GM12892 (cell line): ENCODE results near the gene JAZF1.

Source experiments
- DNase-seq: peaks from one replicate; pipeline ENCODE4 v3.0.0; 2011; ENCODE audit not compliant: insufficient read length
- FAIRE-seq: peaks from 2 replicates; lab custom pipeline; 2011; peaks lifted over from hg19 to GRCh38; lab: Jason Lieb, UNC
- POLR2A ChIP-seq: IDR thresholded peaks from 2 replicates; pipeline ENCODE4 v1.6.1; 2011; ENCODE audit warnings: low read depth, low read length, control low read depth
- POLR2AphosphoS5 ChIP-seq: IDR thresholded peaks from 2 replicates; pipeline ENCODE4 v1.6.1; 2011; ENCODE audit warnings: low read depth, low read length, control low read depth
- TAF1 ChIP-seq: IDR thresholded peaks from 2 replicates; pipeline ENCODE4 v1.6.1; 2011; ENCODE audit warnings: low read depth, mild to moderate bottlenecking, control low read depth, low read length, borderline replicate concordance

Gene JAZF1

DNA sequence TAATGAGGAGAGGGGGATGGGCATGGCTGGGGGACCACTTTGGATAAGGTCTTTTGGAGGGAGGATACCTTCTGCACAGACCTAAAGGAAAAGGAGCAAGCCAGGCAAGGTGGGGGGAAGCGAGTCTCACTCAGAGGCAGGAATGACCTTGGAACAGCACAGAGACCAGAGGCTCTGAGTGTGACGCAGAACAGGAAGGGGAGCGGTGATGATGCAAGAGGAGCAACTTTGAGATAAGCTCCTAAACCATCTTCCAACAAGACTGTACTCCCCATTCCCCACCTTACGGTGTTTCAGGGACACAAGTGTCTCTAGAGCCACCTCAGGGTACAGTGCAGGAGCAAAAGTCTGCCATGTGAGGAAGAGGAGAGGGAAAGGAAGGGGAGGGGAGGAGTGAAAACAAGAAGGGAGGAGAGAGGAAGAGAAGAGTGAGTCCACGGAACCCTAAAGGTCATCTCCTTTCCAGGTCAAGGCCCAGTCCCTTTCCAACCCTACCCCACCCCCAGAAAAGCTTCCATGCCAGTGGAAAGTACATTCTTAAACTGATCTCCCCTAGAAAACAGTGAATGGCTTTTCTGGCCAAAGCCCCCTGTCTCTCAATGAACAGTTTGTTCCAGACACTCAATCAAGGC is 54.1 kb downstream of the JAZF1 start:
- no peak for DNase-seq
- no peak for FAIRE-seq
- TF ChIP-seq POLR2A (no peak), POLR2AphosphoS5 (no peak), TAF1 (no peak)

DNA sequence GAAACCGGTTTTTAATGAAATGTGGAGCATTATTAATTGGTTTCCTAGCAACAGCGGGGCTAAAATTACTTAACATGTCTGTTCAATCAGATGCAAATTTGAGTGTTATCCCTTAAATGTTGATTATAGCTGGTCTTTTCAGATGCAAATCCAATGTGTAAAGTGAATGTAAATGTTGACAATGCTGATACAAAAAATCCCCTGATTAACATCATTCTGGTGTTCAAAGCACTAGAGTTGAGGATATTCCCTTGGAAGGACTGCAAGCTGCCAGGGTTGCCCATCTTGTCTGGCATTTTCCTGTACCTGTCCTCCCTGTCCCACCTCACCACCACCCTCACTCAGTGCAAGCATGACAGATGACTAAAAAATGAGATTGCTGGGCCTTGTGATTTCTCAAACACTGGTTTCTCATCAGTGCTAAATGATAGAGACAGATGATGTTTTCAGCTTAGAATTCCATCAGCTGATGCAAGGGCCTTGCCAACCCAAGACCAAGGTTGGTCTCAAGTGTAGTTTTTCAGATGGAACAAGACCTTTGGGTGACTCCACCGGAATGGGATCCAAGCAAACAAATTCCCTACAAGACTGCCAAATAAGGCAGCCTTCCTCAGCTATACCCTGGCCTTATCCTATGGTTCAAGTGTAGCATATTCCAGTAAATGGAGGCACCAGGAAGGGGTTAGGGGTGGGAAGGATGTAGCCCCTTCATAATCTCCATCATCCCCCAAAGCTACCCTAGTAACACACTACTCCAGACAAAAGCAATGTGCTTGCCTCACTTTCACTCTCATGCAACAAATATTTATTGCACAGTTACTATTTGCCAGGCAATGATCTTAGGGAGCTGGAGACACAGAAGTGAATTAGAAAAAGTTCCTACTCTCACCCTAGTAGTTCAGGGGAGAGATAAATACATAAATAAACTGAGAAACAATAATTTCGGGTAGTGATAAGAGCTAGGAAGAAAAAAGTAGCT is 54.9 kb downstream of the JAZF1 start:
- DNase-seq (no peak), FAIRE-seq (no peak)
- TF ChIP-seq POLR2A: no peak
- no peak for TF ChIP-seq TAF1
- TF ChIP-seq POLR2AphosphoS5: no peak

DNA sequence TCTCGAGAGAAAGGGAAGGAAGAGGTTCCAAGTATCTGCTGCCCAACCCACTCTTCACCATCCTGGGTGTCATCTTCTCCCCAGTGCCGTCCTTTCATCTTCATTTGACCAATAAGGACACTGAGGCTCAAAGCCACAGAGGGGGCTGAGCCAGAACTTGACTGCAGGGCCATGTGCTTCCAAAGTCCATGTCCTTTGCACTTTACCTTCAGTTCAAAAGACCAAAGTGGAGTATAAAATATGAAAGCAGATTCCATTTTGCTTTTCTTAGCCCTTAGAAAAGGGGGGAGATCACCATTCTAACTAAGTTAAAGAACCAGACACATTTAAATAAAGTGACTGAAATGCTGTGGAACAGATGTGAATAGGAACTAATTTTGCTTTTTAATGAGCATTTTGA is 56.2 kb downstream of the JAZF1 start:
- DNase-seq: no peak
- no peak for FAIRE-seq
- no peak for TF ChIP-seq POLR2A
- TF ChIP-seq POLR2AphosphoS5: no peak
- TF ChIP-seq TAF1: no peak

DNA sequence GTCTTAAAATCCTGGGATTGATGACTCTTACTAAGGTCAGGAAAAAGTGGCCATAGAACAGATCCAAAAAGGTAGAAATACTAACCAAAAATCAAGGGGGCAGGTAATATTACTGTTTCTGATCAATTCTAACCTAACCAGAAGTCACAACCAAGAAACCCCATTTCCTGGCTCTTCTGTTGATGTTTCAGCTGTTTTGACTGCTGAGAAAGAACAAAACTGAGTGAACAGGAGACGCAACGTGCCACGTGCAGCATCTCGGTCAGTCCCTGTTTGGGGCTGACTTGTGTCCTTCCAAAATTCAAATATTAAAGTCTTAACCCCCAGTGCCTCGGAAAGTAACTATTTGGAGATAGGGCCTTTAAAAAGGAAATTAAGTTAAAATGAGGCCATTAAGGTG is 56.8 kb downstream of the JAZF1 start:
- FAIRE-seq (no peak), DNase-seq (no peak)
- TF ChIP-seq POLR2A (no peak), TAF1 (no peak), POLR2AphosphoS5 (no peak)

DNA sequence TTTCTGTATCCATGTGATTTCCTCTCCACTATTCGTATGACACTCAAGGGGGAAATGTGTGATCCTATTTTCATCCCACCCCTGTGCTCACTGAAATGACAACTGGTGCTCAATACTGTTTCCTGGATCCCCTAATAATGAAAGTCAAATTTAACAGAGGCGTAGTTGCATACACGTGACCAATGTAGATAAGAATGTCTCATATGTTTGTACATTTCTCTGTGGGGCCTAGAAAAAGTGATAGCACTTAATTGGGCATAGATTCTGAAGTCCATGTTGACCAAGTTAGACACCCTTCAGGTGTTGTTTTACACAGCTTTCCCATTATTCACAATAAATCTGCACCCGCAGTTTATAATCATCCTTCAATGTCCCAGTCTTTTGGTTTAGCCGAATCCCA is 59.1 kb downstream of the JAZF1 start:
- no peak for TF ChIP-seq TAF1
- TF ChIP-seq POLR2A: no peak
- TF ChIP-seq POLR2AphosphoS5: no peak
- FAIRE-seq: no peak
- DNase-seq: no peak

DNA sequence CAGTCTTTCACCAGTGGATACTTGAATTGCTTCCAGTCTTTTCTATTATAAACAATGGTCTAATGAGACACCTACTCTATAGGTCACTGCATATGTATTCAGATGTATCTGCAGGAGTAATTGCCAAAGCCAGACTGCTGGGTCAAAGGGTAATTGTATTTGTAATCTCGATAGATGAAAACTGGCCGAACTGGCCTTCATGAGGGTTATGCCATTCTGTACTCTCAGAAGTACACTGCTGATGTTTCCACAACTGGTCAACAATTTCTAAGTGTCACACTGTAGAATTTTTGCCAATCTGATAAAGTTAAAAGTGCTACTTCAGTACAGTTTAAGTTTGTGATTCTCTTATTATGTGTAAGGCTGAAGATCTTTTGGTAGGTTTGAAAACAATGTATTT is 64.6 kb downstream of the JAZF1 start:
- DNase-seq (no peak), FAIRE-seq (no peak)
- TF ChIP-seq POLR2AphosphoS5 (no peak), POLR2A (no peak), TAF1 (no peak)

DNA sequence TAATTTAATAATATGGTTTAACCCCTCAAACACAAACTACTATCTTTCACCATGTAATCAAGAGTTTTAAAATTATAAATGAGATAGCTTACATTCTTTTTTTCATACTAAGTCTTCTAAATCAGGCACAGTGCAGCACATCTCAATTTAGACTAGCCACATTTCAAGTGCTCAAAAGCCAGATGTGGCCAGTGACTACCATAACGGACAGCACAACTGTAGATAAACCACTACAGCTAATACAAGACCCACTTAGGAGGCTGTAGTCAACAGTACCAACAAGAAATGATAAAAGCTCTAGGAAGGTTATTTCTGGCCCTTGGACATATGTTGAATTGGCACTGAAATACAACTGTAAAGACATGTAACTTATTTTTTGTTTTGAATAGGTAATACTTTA is 65.3 kb downstream of the JAZF1 start:
- DNase-seq (no peak), FAIRE-seq (no peak)
- TF ChIP-seq POLR2A: no peak
- TF ChIP-seq TAF1: no peak
- no peak for TF ChIP-seq POLR2AphosphoS5

DNA sequence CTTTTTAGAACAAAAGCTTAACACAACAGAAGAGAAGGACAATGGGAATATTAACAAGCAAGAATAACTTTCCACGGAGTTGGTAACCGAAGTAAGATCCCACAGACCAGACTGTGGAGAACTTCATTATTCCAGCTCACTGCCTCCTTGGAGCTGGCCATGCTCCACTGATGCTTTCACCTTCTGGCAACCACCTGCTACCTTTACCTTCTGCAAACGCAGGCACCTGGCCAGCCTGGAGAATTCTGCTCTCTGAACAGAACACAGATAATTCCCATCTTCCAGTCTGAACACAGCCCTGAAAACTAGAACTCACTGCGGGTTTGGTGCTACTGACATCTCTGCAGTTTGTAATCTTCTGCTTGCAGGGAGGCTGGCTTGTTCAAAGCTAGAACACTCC is 66.5 kb downstream of the JAZF1 start:
- TF ChIP-seq TAF1 (no peak), POLR2AphosphoS5 (no peak), POLR2A (no peak)
- DNase-seq: no peak
- no peak for FAIRE-seq

DNA sequence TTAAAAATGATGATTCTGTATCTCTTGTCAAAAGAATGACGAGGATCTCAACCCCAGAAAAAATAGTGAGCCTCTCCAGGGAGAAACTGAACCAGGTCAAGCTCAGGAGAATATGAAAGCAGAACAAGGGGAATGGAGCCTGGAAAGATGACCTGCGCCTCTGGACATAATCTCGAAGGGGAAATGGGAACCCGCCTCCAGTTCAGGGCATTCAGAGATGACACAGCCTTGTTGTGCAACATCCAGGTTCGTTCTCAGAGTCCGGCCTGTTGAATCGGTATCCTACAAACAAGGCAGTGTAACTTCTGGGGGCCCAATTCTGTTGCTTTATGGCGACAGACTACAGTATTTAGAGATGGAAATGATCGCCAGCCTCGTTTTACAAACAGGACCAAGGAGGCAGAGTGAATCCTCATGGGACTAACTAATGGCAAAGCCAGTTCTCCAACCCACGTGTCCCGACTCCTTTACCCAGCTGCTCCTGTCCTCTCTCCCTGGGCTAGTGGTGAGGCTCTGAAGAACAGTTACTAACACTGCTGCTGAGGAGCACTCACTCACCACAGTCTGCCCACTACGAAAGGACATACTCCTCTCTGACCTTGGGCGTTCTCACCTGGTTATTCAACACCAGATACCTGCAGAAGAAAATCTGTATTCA is 67.6 kb downstream of the JAZF1 start:
- FAIRE-seq: no peak
- TF ChIP-seq POLR2AphosphoS5 (no peak), POLR2A (no peak), TAF1 (no peak)
- no peak for DNase-seq

DNA sequence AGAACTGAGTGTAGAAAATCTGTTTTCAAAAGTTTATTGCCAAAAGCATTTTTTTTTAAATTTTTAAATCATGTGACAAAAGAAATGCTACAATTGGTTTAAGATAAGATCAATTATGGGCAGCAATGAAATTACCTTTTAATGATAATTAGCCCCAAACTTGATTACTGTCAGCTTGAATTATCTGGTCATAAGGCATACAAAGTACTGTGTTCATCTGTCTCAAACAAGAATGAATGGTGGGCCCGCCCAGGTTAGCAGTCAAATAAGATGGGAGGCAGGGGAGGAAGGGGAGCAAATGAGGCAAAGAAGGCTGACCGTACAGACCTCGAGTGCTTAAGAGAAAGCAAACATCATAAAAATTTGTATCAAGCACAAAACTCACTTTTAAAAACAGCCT is 68.1 kb downstream of the JAZF1 start:
- FAIRE-seq: no peak
- DNase-seq: no peak
- TF ChIP-seq POLR2AphosphoS5 (no peak), POLR2A (no peak), TAF1 (no peak)

DNA sequence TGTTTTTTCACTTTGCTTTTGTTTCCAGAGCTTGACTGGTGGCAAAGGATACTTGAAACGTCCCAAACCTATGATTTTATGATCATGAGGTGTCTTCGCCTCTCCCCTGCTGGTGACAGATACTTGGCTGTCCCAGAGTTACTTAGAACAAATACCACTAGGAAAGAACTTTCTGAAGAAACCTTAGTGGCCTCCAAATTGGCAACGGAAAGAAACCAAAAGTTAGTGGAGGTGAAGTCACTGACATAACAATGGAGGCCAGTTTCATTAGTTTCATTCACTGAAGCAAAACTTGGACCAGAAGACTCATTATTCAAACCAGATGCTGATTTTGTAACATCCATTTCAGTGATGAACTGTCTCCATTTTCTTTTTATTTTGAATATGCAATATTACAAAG is 68.6 kb downstream of the JAZF1 start:
- FAIRE-seq (no peak), DNase-seq (no peak)
- TF ChIP-seq TAF1 (no peak), POLR2A (no peak), POLR2AphosphoS5 (no peak)
